Smooth muscle cell (in vitro differentiated cells): Measurements from ENCODE around the gene ADAMTS13. TPM values are rescaled to one million over a fixed set of nuclear protein-coding genes. Genes with fewer than 3 reads are reported as not detected.

Experiments used
- DNase-seq: peaks from one replicate; lab custom pipeline; 2025; ENCODE audit not compliant: unreplicated experiment; lab: John Stamatoyannopoulos, UW
- H2AFZ ChIP-seq: fragments of 200-600 bp; sonication (generic); 2 replicates; pipeline ENCODE4 v1.6.0; 2016; ENCODE audit warnings: antibody characterized with exemption, low read depth, mild to moderate bottlenecking
- H3F3A ChIP-seq: fragments of 200-600 bp; sonication (generic); 2 replicates; pipeline ENCODE4 v1.6.0; 2017; ENCODE audit warnings: antibody characterized with exemption, low read depth
- H3K27ac ChIP-seq: fragments of 200-600 bp; sonication (generic); 2 replicates; pipeline ENCODE4 v1.5.1; 2016; ENCODE audit warnings: low read depth, mild to moderate bottlenecking
- H3K27me3 ChIP-seq: fragments of 200-600 bp; sonication (generic); 2 replicates; pipeline ENCODE4 v1.6.1; 2016; ENCODE audit warnings: low read depth, mild to moderate bottlenecking
- H3K36me3 ChIP-seq: fragments of 200-600 bp; sonication (generic); 2 replicates; pipeline ENCODE4 v1.5.1; 2016; ENCODE audit warnings: low read depth
- H3K4me1 ChIP-seq: fragments of 200-600 bp; sonication (generic); 2 replicates; pipeline ENCODE4 v1.5.1; 2016; ENCODE audit warnings: low read depth
- H3K4me2 ChIP-seq: fragments of 200-600 bp; sonication (generic); 2 replicates; pipeline ENCODE4 v1.6.0; 2016; ENCODE audit warnings: mild to moderate bottlenecking
- H3K4me3 ChIP-seq: fragments of 200-600 bp; sonication (generic); 2 replicates; pipeline ENCODE4 v1.5.1; 2016; ENCODE audit warnings: mild to moderate bottlenecking
- H3K79me2 ChIP-seq: fragments of 200-600 bp; sonication (generic); 2 replicates; pipeline ENCODE4 v1.6.0; 2016; ENCODE audit warnings: low read depth, mild to moderate bottlenecking
- H3K9ac ChIP-seq: fragments of 200-600 bp; sonication (generic); 2 replicates; pipeline ENCODE4 v1.6.0; 2016; ENCODE audit warnings: low read depth
- H3K9me3 ChIP-seq: fragments of 200-600 bp; sonication (generic); replicated peaks from 2 replicates; pipeline ENCODE4 v1.5.1; 2016; ENCODE audit warnings: low read depth
- H4K20me1 ChIP-seq: fragments of 200-600 bp; sonication (generic); 2 replicates; pipeline ENCODE4 v1.6.0; 2016; ENCODE audit warnings: low read depth
- WGBS: methylation state at CpG from one replicate; pipeline ENCODE4 v1.1.7; 2016; ENCODE audit warnings: low lambda C conversion rate; 5-methylcytosine and 5-hydroxymethylcytosine counted together
- polyA plus RNA-seq: library from polyadenylated mRNA; unstranded; fragments of >200 nt; fragmentation: Nextera tagmentation; extraction: Ambion mirVana; gene quantifications from 2 replicates; pipeline ENCODE4 v1.2.1, GENCODE V29; 2016
- total RNA-seq: library from RNA; depleted of rRNA; stranded (reverse); fragments of >200 nt; gene quantifications from 2 replicates; pipeline ENCODE4 v1.2.3, GENCODE V29; 2014
- TF ChIP-seq, protein P1 (sequence below): fragments of 200-600 bp; sonication (generic); IDR thresholded peaks from 2 replicates; pipeline ENCODE4 v1.5.1; 2017; ENCODE audit warnings: borderline replicate concordance, mild to moderate bottlenecking, antibody characterized with exemption; ENCODE audit not compliant: insufficient read depth, poor library complexity, severe bottlenecking

ADAMTS13 gene
- total and polyA plus RNA-seq, 2 experiments from 2014 or later: 3.1 to 3.7 TPM

DNA sequence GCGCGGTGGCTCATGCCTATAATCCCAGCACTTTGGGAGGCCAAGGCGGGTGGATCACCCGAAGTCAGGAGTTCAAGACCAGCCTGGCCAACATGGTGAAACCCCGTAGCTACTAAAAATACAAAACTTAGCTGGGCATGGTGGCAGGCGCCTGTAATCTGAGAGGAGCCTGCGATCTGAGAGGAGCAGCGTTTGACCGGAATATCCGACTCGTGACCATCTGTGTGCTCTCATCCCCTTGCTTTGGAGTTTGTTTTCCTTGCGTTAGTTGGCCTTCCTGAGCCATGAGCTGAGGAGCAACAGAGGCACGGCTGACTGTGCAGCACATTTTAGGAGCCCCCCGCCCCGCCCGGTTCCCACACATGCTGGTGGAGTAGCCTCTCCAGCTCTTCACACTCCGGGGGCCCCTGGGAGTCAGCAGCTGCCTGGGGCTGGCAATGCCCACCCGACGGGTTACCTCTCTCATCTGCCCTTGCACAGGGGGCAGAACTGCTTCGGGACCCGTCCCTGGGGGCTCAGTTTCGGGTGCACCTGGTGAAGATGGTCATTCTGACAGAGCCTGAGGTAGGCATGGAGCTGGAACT is 3.0 kb downstream of the ADAMTS13 start:
- no peak overlapping the region for H2AFZ ChIP-seq
- H3K4me3 ChIP-seq: no peak overlapping the region
- H3K4me2 ChIP-seq: no peak overlapping the region
- no peak for DNase-seq
- H3K36me3 ChIP-seq: no peaks in the 10 kb centered on the region
- H3K79me2 ChIP-seq: no peaks in the 10 kb centered on the region
- H3K27ac ChIP-seq: no peak overlapping the region
- 92% methylated on average over 22 of the region's 22 CpGs for WGBS
- H3K4me1 ChIP-seq: peaks cover 2% of the 10 kb centered on the region
- TF ChIP-seq, protein P1, sequence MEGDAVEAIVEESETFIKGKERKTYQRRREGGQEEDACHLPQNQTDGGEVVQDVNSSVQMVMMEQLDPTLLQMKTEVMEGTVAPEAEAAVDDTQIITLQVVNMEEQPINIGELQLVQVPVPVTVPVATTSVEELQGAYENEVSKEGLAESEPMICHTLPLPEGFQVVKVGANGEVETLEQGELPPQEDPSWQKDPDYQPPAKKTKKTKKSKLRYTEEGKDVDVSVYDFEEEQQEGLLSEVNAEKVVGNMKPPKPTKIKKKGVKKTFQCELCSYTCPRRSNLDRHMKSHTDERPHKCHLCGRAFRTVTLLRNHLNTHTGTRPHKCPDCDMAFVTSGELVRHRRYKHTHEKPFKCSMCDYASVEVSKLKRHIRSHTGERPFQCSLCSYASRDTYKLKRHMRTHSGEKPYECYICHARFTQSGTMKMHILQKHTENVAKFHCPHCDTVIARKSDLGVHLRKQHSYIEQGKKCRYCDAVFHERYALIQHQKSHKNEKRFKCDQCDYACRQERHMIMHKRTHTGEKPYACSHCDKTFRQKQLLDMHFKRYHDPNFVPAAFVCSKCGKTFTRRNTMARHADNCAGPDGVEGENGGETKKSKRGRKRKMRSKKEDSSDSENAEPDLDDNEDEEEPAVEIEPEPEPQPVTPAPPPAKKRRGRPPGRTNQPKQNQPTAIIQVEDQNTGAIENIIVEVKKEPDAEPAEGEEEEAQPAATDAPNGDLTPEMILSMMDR: no peak
- H3F3A ChIP-seq: no peaks in the 10 kb centered on the region
- H3K9me3 ChIP-seq: no peaks in the 10 kb centered on the region
- H4K20me1 ChIP-seq: no peaks in the 10 kb centered on the region
- H3K9ac ChIP-seq: no peak overlapping the region
- peaks cover 11% of the 10 kb centered on the region for H3K27me3 ChIP-seq

DNA sequence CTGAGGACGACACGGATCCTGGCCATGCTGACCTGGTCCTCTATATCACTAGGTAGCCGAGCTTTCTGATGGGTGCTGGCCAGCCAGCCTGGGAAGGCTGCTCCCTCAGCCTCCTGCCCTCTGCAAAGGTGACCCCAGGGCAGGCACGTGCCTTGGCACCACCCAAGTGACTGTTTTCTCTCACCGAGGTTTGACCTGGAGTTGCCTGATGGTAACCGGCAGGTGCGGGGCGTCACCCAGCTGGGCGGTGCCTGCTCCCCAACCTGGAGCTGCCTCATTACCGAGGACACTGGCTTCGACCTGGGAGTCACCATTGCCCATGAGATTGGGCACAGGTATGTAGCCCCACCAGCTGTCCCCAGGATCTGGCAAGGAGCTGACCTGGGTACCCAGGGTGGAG is 3.8 kb downstream of the ADAMTS13 start:
- Histone ChIP-seq H3K79me2 (no peaks in the 10 kb centered on the region), H3F3A (no peaks in the 10 kb centered on the region), H3K36me3 (no peaks in the 10 kb centered on the region), H3K27me3 (peaks cover 11% of the 10 kb centered on the region), H3K9ac (no peak overlapping the region), H4K20me1 (no peaks in the 10 kb centered on the region), H3K4me3 (no peak overlapping the region), H3K27ac (no peak overlapping the region), H3K4me2 (no peak overlapping the region), H3K9me3 (no peaks in the 10 kb centered on the region), H3K4me1 (peaks cover 2% of the 10 kb centered on the region), H2AFZ (no peak overlapping the region)
- TF ChIP-seq, protein P1: no peak
- no peak for DNase-seq
- 96% methylated on average over 11 of the region's 11 CpGs for whole genome bisulfite sequencing

DNA sequence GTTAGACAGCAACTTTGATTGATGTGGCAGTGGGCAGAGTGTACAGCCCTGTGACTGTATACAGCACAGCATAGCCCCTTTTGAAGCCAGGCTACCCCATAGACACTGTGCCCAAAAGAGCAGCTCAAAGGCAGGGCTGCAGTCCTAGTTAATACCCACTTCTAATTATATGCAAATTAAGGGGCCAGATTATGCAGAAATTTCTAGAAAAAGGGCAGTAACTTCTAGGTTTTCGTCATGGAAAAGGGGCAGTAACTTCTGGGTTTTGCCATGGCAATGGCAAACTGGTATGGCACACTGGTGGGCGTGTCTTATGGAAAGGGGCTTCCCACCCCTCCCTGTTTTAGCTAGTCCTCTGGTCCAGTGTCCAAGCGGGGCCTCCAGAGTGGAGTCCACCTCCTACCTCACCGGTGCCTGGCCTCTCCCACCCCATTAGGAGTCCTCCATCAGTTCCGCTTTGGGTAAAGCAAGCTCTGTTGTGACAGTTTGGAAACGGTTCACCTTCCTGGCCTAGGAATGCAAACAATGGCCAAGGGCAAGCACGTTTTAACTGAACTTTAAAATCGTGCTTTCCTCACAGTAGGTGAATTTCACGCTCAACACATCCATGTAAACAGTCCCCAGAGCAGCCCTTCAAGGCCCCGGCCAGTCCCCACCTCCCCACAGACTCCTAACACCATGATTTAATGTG is 5.6 kb downstream of the ADAMTS13 start:
- Histone ChIP-seq H3K4me2 (peak overlapping the region; percentile 74), H3K9me3 (no peaks in the 10 kb centered on the region), H3K4me3 (peak overlapping the region; percentile 41), H3K9ac (no peak overlapping the region), H3K27me3 (peaks cover 11% of the 10 kb centered on the region), H3K4me1 (peaks cover 2% of the 10 kb centered on the region), H3K79me2 (no peaks in the 10 kb centered on the region), H3K27ac (no peak overlapping the region), H3F3A (no peaks in the 10 kb centered on the region), H3K36me3 (no peaks in the 10 kb centered on the region), H4K20me1 (no peaks in the 10 kb centered on the region), H2AFZ (no peak overlapping the region)
- TF ChIP-seq, protein P1: no peak
- 55% methylated on average over 10 of the region's 10 CpGs for WGBS
- DNase-seq: no peak

- DNase-seq: no peak
- H3K9me3 ChIP-seq: no peaks in the 10 kb centered on the region
- peaks cover 11% of the 10 kb centered on the region for H3K27me3 ChIP-seq
- TF ChIP-seq, protein P1: no peak
- H4K20me1 ChIP-seq: no peaks in the 10 kb centered on the region
- 0% methylated on average over 1 of the region's 57 CpGs for WGBS
- peaks cover 2% of the 10 kb centered on the region for H3K4me1 ChIP-seq
- no peak overlapping the region for H3K27ac ChIP-seq
- no peaks in the 10 kb centered on the region for H3K36me3 ChIP-seq
- H3K79me2 ChIP-seq: no peaks in the 10 kb centered on the region
- peak overlapping the region; percentile 74 for H3K4me2 ChIP-seq
- peak overlapping the region; percentile 41 for H3K4me3 ChIP-seq
- H3F3A ChIP-seq: no peaks in the 10 kb centered on the region
- no peak overlapping the region for H2AFZ ChIP-seq
- H3K9ac ChIP-seq: no peak overlapping the region
Measured at GRCh38 chr9:133428617-133429101, 6.5 kb downstream of the ADAMTS13 start.
